Upper lobe of right lung (tissue), 1 donor: ENCODE data around the gene SCTR. TPM values are rescaled to one million over a fixed set of nuclear protein-coding genes. Genes with fewer than 3 reads are reported as not detected.
"Not testable (repeated sequence)": the region's sequence is repeated elsewhere in the genome, so short reads cannot be mapped to it uniquely, and the experiment has no call there.

Experiments used
- ATAC-seq: fragments of 200-7000 bp; cut with Tn5 transposase; one replicate; pipeline ENCODE4 v1.9.1; 2020; ENCODE audit warnings: mild to moderate bottlenecking, moderate library complexity
- DNase-seq: peaks from one replicate; pipeline ENCODE4 v3.0.0-alpha.2; 2020
- H3K27ac ChIP-seq: fragments of 200-600 bp; one replicate; pipeline ENCODE4 v1.8.0; 2022
- H3K27me3 ChIP-seq: fragments of 200-600 bp; one replicate; pipeline ENCODE4 v1.8.0; 2022; ENCODE audit warnings: mild to moderate bottlenecking
- H3K36me3 ChIP-seq: fragments of 200-600 bp; one replicate; pipeline ENCODE4 v1.8.0; 2022
- H3K4me1 ChIP-seq: fragments of 200-600 bp; one replicate; pipeline ENCODE4 v1.8.0; 2022
- H3K4me3 ChIP-seq: fragments of 200-600 bp; one replicate; pipeline ENCODE4 v1.8.0; 2022; ENCODE audit warnings: mild to moderate bottlenecking
- H3K9me3 ChIP-seq: fragments of 200-600 bp; one replicate; pipeline ENCODE4 v1.8.0; 2022
- CTCF ChIP-seq: fragments of 200-600 bp; IDR thresholded peaks from one replicate; pipeline ENCODE4 v1.8.0; 2022; ENCODE audit warnings: antibody characterized with exemption
- intact Hi-C: fragments of 100-400 bp; cut with DNase I; formaldehyde crosslinking; loops from one replicate; pipeline ENCODE4 v1.11.0; 2022
- total RNA-seq: library from RNA; stranded (reverse); fragmentation: NEBNext Ultra II Directional; extraction: Animal tissue kit (Norgen Biotek cat#: 25700); gene quantifications from one replicate; pipeline ENCODE4 v1.2.1, GENCODE V29; 2021
- donor health status: DM: no; HTN: yes; CAD: no; lungs with severe emphysema.

SCTR gene
- total RNA-seq, 1 donor from 2014 or later: 21.0 TPM

GRCh38 chr2:119414894-119415293 lies 109.4 kb downstream of the SCTR start:
- intact Hi-C loops: no loop called here
- no peak for ATAC-seq

GRCh38 chr2:119409506-119409905 lies 114.8 kb downstream of the SCTR start:
- no peak for TF ChIP-seq CTCF
- Histone ChIP-seq H3K27ac (no peak overlapping the region), H3K4me3 (no peak overlapping the region), H3K9me3 (no peaks in the 10 kb centered on the region), H3K36me3 (no peaks in the 10 kb centered on the region), H3K4me1 (peaks cover 6% of the 10 kb centered on the region), H3K27me3 (no peaks in the 10 kb centered on the region)
- ATAC-seq: no peak
- DNase-seq: no peak
- intact Hi-C loops: loop anchor here (5.0 kb wide), 1 partner anchor 68 kb away; no protein-coding TSS in a partner anchor

More at GRCh38 chr2:119414894-119415293, 109.4 kb downstream of the SCTR start:
- H3K36me3 ChIP-seq: no peaks in the 10 kb centered on the region
- H3K9me3 ChIP-seq: no peaks in the 10 kb centered on the region
- H3K27me3 ChIP-seq: no peaks in the 10 kb centered on the region
- H3K4me1 ChIP-seq: no peaks in the 10 kb centered on the region
- H3K4me3 ChIP-seq: no peak overlapping the region
- no peak overlapping the region for H3K27ac ChIP-seq
- TF ChIP-seq CTCF: no peak
- no peak for DNase-seq

- Histone ChIP-seq H3K27ac (no peak overlapping the region), H3K4me3 (no peak overlapping the region), H3K9me3 (no peaks in the 10 kb centered on the region), H3K36me3 (no peaks in the 10 kb centered on the region), H3K27me3 (no peaks in the 10 kb centered on the region), H3K4me1 (peaks cover 6% of the 10 kb centered on the region)
- no peak for DNase-seq
- TF ChIP-seq CTCF: no peak
- intact Hi-C loops: loop anchor here (5.0 kb wide), 1 partner anchor 69 kb away; no protein-coding TSS in a partner anchor
- peak; percentile 61 for ATAC-seq
Observed at GRCh38 chr2:119408221-119408619, 116.1 kb downstream of the SCTR start.

GRCh38 chr2:119407430-119408220 lies 116.7 kb downstream of the SCTR start:
- intact Hi-C loops: loop anchor here (5.0 kb wide), 1 partner anchor 70 kb away; no protein-coding TSS in a partner anchor
- ATAC-seq: peak; percentile 91
- H3K4me3 ChIP-seq: no peak overlapping the region
- no peak for DNase-seq
- H3K36me3 ChIP-seq: no peaks in the 10 kb centered on the region
- H3K27ac ChIP-seq: no peak overlapping the region
- no peaks in the 10 kb centered on the region for H3K27me3 ChIP-seq
- peaks cover 6% of the 10 kb centered on the region for H3K4me1 ChIP-seq
- no peaks in the 10 kb centered on the region for H3K9me3 ChIP-seq
- peak; percentile 84 for TF ChIP-seq CTCF

GRCh38 chr2:119405151-119405550 lies 119.1 kb downstream of the SCTR start:
- intact Hi-C loops: loop anchor here (5.0 kb wide), 1 partner anchor 72 kb away; no protein-coding TSS in a partner anchor
- Histone ChIP-seq H3K9me3 (no peaks in the 10 kb centered on the region), H3K27ac (no peak overlapping the region), H3K36me3 (no peaks in the 10 kb centered on the region), H3K4me1 (peaks cover 6% of the 10 kb centered on the region), H3K4me3 (no peak overlapping the region), H3K27me3 (no peaks in the 10 kb centered on the region)
- ATAC-seq (no peak), DNase-seq (no peak)
- no peak for TF ChIP-seq CTCF

- ATAC-seq, H3K9me3 ChIP-seq, intact Hi-C loops, H3K36me3 ChIP-seq, H3K27ac ChIP-seq, H3K27me3 ChIP-seq, H3K4me3 ChIP-seq, DNase-seq, H3K4me1 ChIP-seq: not testable (repeated sequence)
Observed at GRCh38 chr2:119403618-119404017, 120.7 kb downstream of the SCTR start.
